GM18909 (cell line): ENCODE data around the gene IKZF2.

Source experiments
- ATAC-seq: cut with Tn5 transposase; IDR thresholded peaks from one replicate; pipeline ENCODE4 v1.9.1; 2021; ENCODE audit warnings: mild to moderate bottlenecking; ENCODE audit not compliant: unreplicated experiment, poor library complexity

Gene IKZF2

GRCh38 chr2:213156717-213157116 lies 5.3 kb upstream of the IKZF2 start:
- ATAC-seq = no peak

DNA sequence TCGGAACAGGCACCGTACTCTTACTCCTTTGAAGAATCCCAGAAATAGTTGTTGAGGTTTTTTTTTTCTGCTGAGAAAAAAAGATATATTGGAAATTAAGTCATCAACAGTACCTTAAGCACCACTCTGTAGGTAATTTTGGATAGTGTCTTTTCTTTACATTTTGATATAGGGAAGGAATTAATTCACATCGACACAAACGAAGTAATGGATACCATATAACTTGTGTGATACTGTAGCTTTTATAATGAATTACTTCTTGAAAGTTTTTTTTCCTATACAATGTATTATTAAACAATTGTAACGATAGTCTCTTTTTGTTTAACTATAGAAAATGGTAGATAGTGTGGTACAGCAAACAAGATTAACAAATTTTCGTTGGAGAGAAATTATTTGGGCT lies 1.5 kb upstream of the IKZF2 start:
- no peak for ATAC-seq

- ATAC-seq = peak; percentile 26
These were observed 818 bp upstream of the IKZF2 start for GRCh38 chr2:213152065-213152794.

DNA sequence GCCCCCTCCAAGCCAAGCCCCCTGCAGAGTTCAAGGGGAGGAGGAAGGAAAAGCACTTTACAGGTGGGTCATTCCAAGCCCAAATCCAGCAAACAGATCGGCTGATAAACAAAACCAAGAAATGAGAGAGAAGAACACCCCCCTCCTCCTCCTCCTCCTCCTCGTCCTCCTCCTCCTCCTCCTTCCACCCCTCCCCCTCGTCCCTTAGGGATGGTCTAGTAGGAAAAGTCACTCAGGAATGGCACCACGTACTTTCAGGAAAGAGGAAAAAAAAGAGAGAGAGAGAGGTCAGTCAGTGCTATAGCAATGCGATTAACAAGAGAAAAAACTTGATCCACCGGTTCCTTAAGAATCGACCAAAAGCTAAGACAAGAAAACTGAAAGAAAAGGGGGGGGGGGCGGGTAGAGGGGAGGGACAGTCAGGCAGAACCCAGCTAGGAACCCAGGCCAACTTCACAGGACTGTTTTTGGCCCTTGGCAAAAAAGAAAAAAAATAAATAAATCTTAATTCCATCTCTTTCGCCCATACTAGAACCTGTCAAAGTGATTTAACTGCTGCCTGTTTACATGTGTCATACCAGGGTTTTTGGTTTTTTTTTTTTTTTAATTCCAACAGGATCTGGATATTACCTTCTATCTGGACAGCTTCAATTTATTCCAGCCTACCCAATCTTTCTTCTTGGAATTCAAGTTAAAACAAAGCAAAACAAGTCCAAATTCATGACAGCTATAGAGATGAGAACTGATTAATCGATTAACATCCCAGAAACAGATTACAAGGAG lies 906 bp downstream of the IKZF2 start:
- ATAC-seq = no peak

DNA sequence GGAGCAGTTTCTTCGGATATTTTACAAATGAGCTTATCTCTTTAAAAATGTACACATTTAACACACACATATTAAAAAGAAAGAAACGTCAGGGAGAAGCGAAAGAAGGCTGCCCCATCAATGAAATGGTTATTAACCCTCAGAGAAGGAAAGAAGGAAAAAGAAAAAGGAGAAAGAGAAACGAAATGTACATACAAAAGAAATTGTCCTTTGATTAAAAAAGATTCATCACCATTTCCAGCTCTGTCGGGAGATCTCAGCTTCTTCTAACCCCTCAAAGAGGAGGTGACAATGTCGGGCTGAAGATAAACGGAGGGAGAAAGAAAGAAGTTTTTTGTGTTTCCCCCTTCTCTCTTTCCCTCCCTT lies 1.5 kb downstream of the IKZF2 start:
- no peak for ATAC-seq

- no peak for ATAC-seq
These were observed 2.0 kb downstream of the IKZF2 start for GRCh38 chr2:213149294-213149875.

DNA sequence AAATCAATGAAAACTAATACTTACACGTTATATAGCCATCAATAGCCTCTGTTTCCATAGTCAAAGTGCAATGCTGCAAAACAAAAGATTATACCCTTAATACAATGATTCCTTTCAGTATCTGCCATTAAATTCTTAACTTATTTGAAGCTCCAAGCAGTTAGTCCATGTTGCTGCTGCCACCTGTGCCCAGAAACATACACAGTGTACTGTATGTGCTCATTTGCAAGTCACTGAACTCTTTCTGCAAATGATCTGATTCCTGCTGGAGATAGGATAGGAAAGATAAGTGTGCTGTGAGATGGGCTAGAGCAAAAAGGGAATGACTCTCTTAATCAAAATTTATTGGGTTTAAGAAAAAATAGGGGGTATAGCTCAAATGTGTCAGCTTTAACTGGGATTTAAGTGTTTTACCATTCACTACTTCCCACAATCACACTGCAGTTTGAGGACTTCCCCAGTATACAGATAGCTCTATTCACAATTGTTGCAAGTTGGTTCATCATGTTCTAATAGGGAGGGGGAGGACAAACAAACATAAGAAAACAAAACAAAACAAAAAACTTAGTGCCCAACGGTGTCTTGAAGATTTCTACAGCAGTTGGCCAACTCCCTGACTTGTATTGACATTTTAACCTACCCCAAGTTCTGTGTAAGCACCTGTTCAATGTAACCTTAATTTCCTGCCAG lies 2.7 kb downstream of the IKZF2 start:
- ATAC-seq = peak; percentile 22

DNA sequence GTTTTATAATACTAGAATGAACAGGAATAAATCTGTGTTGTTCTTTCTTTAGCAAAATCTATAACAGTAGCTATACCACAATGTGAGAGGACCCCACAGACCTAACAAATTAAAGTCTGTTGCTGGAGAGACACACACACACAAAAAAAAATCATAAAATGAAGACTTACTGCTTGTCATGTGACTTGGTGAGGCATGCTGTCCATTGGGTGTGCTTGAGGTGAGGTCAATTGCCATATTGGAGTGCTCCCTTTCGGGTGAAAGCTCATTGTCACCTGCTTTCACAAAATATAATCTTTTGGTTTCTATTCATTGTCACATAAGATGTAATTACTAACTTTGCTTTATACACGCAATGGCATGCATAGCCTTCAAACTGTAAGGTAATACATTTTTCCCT lies 3.9 kb downstream of the IKZF2 start:
- peak; percentile 23 for ATAC-seq

DNA sequence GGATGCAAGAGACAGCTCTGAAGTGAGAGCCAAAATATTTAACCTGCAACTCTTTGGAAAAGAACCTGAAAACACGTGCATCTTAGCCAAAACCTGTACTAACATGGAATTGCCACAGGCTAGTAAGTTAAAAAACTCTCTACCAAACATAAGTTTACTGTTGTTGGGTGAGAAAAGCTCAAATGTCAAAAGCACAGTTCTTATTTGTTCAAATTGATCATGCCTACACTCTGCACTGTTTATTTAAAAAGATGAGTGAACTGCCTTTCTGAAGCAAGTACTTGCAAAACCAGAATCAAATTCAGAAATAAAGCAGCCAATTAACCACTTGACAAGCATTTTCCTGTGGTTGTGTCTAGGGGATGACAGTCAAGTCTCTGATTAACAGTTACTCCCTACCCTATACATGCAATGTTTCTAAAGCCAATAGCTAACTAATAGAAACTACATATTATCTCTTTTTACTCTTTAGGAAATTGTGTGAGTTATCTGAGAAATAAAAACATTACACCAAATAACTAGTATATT lies 5.6 kb downstream of the IKZF2 start:
- no peak for ATAC-seq

GRCh38 chr2:213137064-213137463 lies 14.3 kb downstream of the IKZF2 start:
- no peak for ATAC-seq

DNA sequence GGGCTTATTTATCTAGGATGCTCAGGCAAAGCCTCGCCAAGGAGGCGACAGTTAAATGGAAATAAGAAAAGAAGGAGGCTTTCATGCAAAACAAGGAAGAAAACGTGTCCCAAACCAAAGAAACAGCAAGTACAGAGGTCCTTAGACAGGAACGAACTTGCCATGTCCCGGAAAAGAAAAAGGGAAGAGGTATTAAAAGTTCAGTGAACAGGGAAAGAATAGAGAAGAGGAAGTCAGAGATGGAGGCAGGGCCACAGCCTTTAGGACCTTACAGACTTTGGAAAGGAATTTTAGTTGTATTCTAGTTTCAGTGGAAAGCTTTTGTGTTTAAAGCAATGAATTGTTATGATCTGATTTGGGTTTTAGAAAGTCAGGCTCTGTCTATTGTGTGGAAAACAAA lies 22.1 kb downstream of the IKZF2 start:
- ATAC-seq = no peak

DNA sequence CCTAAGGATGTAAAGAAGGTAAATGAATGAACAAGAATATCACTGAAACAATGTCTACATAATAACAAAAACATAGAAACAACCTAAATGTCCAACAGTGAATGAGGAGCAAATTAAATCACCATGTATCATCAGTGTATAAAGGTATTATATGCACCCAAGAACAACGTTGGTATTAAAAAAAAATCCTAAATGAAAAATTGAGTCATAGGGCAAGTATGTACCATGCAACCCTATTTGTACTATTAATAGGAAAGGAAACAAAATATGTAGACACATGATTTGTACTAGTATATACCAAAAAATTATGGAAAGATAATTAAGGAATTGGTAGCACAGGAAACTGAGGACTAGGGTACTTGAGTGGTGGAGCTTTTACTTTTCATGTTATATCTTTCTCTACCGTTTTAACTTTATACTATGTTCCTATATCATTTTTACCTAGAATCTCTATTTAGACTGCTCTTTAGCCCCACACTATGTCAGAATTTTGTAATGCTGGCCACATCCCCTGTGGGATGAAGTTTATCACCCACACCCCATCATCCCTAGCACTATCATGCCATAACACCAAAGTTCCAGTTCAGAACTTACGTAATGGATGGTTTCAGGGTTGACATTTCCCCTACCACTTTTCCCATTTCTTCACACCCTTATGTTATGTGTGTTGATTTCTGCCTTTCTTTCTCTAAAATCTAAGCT lies 25.6 kb downstream of the IKZF2 start:
- ATAC-seq = no peak

DNA sequence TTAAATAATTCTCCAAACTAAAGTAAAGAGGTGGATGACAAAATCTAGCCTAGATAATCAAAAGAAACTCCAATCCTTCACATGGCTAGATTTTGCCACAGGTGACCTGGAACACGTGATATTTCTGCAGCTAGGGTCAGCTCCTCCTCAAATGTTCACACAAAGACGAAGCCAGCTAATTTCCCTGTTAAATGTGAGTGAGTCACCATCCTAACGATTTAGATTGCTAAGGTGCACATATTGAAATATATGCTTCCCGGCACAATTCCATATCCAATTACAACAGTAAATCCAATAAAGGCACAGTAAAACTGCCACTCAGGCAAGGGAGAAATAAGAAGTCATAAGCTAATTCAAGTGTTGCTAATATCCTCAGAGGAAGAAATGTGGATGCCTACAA lies 28.7 kb downstream of the IKZF2 start:
- ATAC-seq = no peak

DNA sequence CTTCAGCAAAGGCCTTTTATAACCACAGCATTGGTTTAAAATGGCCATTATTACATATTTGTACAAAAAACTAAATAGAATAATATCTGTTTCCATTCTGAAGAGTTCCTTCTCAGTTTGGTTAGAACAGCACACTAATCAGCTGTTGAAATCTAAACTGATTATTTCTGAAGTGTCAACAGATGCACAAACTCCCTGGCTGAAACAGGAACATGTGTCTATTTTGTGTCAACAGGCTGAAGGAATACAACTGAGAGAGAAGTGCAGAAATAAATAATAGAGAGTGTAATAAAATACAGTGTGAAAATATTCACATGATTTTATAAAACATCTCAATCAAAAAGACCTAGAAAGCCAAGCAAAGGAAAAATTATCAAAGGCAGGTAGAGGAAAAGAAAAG lies 29.7 kb downstream of the IKZF2 start:
- no peak for ATAC-seq

- ATAC-seq = peak; percentile 82
These were observed 32.2 kb downstream of the IKZF2 start for GRCh38 chr2:213119061-213119809.

DNA sequence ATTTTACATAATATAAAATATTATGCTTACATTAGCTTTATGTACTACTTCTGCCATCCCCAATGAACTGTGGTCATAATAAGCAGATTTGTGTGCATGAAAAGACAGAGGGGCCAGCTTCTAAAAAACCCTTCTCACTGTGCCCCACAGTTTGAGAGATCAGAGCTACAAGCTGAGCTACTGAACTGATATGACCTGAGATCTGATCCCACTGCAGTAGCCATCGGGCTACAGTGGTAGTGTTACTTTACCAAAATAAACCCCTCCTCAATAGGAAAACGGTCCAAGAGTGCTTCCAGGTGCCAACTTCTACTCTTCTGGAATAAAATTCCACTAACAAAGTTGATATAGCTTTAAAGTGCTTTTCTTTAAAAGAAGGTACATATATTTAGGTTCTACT lies 43.1 kb downstream of the IKZF2 start:
- no peak for ATAC-seq

DNA sequence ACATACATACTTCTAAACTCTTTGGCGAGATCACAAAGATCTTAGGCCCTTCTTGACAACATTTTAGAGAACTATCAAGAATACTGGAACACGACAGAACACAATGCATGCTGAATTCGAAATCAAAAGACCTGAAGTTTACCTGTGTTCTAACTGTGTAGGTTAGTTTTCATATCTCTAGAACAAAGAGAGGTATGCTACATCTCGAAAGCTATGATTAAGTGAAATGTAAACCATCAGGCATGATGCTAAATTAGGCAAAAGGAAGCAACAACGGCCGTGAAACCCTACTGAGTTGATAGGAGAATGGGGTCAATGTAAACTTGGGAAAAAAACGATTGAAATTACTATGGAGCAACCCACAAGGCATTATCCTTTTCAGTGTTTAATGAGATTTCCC lies 43.7 kb downstream of the IKZF2 start:
- no peak for ATAC-seq

DNA sequence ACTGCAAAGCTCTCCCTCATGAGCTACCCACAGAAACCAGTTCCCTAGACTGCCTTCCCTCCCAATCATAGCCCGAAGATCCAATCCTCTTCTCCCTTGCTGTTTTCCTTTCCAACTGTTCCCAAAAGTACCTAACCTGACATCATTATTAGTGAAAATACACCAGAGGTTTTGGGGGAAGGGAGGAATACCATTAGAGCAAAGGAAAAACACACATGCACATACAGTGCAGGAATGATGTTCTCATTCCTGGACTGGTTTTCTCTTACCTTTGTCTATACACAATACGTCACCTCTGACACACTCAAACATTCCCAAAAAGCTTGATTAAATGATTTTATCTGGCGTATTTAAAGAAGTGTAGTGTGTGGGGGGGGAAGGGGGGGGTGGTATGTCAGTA lies 46.2 kb downstream of the IKZF2 start:
- no peak for ATAC-seq

DNA sequence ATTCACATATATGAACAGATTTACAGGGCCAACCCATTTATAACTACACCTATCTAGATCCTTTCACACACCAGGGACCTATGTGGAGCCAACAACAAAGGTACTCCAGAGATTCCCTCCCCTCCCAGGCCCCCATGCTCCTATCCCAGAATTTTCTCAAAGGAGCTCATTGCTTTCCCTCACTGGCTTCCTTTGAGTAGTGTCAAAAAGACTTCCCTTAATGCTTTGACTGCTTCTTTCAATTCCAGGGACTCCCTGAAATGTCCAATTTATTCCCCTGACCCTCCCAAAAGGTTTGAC lies 46.6 kb downstream of the IKZF2 start:
- ATAC-seq = no peak
